GM21576 (cell line): ENCODE results near the gene KLHDC9.
"Not testable (repeated sequence)": the region's sequence is repeated elsewhere in the genome, so short reads cannot be mapped to it uniquely, and the experiment has no call there.

ENCODE experiments used
- ATAC-seq: cut with Tn5 transposase; IDR thresholded peaks from one replicate; pipeline ENCODE4 v1.9.1; 2021; ENCODE audit warnings: mild to moderate bottlenecking, moderate library complexity; ENCODE audit not compliant: unreplicated experiment

Gene KLHDC9, protein sequence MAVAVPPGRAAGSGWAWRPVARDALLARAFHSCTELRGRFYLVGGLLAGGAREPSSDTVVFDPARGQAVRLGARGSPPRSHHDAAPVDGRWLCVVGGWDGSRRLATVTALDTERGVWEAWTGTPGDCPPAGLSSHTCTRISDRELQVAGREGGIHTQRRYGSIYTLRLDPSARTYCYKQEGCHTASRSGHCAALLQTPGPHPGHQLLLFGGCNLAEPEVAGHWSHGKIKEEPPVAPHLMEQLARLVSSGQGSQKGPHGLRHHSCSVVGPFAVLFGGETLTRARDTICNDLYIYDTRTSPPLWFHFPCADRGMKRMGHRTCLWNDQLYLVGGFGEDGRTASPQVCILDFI

DNA sequence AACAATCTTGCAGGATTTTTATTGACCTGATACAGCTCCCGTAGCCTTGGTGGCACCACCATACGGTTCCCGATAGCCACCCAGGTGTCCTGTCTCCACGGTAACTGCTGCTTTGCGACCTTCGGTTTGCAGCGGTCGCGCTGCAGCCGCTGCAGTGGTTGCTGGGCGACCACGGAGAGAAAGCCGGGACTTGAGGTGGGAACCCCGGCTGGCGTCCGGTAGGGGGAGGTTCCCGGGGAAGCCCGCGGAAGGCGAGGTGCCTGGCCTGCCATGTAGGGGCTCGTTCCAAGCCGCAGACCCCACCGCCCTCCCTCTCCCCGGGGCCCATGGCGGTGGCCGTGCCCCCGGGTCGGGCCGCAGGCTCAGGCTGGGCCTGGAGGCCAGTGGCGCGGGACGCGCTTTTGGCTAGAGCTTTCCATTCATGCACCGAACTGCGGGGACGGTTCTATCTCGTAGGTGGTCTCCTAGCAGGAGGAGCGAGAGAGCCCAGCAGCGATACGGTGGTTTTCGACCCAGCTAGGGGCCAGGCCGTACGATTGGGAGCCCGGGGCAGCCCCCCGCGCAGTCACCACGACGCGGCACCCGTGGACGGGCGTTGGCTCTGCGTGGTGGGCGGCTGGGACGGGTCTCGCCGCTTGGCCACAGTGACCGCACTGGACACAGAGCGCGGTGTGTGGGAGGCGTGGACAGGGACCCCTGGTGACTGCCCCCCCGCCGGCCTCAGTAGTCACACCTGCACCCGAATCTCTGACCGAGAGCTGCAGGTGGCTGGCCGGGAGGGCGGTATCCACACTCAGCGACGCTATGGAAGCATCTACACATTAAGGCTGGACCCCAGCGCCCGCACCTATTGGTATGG lies at the start of gene KLHDC9:
Gene KLHDC9, plus strand, starts transcription at position 152 of the 859 bp plus-strand sequence. Its CDS starts 175 bp downstream, at position 327.
- ATAC-seq = peak; percentile 70

DNA sequence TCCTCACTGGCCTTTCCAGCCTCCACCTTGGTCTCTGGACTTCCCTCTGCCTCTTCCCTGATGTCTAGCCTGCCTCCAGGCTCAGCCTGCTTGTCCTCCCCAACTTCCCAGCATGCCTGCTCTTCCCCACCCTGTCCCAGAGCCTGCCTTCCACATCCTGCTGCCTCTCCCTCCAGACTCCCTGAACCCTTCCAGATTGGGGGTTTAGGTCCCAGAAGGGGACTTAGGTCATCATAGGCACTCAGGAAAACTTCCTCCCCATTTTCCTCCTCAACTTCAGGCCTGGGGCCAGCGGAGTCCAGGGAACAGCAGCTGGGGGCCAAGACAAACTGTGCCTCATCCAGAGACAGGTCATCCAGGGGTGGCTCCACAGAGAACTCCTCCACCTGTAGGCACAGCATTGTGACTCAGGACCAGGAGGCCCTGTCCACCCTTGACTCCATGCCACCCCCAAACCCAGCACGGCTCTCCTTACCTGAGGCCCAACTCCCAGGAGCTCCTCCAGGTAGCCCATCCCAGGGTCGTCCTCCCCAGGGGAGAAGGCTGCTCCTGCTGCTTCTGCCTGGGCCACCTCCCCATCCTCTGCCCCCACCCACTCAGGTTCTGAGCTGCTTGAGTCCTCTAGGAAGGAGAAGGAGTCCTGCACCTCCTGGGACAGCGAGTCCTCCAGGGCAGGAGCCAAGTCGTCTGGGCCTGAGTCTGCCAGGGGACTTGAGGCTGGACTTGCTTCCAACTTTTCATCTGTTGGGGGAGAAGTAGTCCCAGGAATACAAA lies 49.0 kb upstream of the KLHDC9 start:
- no peak for ATAC-seq

DNA sequence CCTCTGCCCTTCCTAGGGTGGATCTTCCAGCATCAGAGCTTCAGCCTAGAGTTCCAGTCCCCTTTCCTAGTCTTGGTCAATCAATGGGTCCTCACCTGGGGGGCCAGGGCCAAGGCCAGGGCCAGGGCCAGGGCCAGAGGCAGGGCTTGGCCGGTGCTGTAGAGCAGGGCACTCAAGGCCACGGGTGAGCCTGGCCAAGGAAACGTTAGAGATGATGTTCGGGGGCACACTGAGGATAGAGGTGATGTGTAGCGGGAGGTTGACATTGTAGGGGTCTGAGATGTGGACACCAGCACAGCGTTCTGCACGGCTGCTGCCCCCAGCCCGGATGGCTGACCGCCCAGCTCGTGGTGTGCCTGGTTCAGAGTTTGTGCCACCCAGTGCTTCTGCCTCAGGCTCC lies 46.9 kb upstream of the KLHDC9 start:
- no peak for ATAC-seq

- no peak for ATAC-seq
Observed at GRCh38 chr1:161052899-161053298, 45.3 kb upstream of the KLHDC9 start.

- no peak for ATAC-seq
Observed at GRCh38 chr1:161054232-161054631, 43.9 kb upstream of the KLHDC9 start.

- no peak for ATAC-seq
Observed at GRCh38 chr1:161054805-161055204, 43.4 kb upstream of the KLHDC9 start.

DNA sequence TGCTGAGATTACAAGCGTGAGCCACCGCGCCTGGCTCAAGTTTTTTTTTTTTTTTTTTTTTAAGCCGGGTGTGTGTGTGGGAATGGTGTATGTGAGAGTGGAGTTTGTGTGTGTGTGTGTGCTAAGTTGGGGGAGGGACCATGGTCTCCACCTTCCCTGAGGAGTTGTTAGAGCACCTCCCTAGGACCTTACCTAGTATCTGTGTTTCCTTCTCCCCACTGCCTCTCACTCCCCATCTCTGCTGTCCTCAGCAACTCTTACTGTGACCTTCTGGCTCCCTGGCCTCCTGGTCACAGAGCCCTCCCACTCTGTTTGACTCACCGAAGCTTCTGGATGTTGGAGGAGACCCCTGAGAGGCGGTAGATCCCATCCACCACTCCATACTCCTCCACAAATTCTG lies 38.9 kb upstream of the KLHDC9 start:
- ATAC-seq = no peak

- no peak for ATAC-seq
Observed at GRCh38 chr1:161061419-161061818, 36.7 kb upstream of the KLHDC9 start.

- ATAC-seq = not testable (repeated sequence)
Observed at GRCh38 chr1:161063936-161064335, 34.2 kb upstream of the KLHDC9 start.

DNA sequence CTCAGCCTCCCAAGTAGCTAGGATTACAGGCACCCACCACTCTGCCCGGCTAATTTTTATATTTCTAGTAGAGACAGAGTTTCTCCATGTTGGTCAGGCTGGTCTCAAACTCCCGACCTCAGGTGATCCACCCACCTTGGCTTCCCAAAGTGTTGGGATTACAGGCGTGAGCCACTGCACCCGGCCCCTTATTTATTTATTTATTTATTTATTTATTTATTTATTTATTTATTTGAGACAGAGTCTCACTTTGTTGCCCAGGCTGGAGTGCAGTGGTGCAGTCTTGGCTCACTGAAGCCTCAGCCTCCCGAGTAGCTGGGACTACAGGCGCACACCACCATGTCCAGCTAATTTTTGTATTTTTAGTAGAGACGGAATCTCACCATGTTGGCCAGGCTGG lies 32.5 kb upstream of the KLHDC9 start:
- ATAC-seq = not testable (repeated sequence)

GRCh38 chr1:161066694-161067093 lies 31.5 kb upstream of the KLHDC9 start:
- ATAC-seq = no peak

DNA sequence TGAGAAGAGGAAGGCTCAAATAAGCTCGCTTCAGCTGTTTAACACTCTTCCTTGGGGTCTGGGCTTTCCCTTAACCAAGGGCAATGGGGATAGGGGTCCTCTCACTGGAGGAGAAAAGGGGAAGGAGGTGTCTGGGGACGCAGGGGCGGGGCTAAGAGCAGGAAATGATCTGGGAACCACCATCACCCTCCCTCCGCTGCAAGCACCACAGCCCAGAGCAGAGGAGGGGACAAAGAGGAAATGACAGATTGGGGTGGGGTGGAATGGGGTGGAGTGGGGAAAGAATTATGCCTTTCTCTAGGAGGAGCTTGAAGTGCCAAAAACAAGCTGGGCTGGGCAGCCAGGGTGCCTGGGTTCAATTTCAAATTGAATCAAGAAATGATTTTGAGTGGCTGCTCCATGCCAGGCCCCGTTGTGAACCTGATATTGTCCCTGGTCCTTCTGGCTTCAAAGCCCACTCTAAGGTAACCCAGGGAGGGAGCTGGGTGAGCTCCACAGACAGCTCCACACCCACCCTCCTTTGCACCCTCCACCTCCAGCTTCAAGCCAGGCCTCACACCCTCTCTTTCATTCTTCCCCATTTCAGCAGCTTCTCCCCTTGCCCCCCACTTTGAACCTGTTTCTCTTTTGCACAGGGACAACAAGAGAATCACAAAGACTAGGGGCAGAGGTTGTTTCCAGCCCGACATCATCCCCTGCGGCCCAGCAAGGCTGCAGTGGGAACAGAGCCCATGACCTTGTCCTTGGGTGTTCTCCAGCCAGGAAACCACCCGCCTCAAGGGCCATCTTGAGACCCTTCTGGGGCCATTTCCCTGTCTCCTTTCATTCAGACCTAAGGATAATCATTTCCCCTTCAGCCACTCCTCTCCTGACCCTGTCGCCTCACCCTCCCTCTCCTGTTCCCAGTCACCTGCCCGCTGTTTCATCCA lies 29.6 kb upstream of the KLHDC9 start:
- peak; percentile 49 for ATAC-seq

DNA sequence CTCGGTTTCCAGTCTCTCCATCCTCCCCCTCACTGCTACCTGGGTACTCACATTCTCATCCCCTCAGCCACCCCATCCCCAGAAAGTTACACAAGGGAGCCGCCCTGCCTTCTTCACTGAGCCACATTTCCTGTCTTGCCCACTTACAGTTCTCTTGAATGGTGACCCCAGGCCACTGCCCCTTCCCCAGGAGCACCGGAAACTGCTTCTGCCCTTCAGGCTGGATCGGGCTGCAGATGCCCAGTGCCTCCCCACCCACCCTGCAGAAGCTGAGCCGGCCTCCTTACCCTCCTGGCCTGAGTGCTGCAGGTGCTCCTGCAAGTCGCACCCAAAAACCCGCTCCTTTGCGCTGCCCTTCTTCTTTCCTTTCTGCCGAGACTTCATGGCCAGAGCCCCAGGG lies 28.9 kb upstream of the KLHDC9 start:
- no peak for ATAC-seq

- ATAC-seq = peak; percentile 76
Observed at GRCh38 chr1:161069731-161070270, 28.4 kb upstream of the KLHDC9 start, which contains the start of gene ARHGAP30. TSS of gene ARHGAP30 (minus strand) at chr1:161069891. CDS start at chr1:161069624, 267 bp downstream.

GRCh38 chr1:161070761-161071160 lies 27.4 kb upstream of the KLHDC9 start:
- ATAC-seq = no peak

GRCh38 chr1:161071886-161072371 lies 26.2 kb upstream of the KLHDC9 start:
- ATAC-seq = no peak

DNA sequence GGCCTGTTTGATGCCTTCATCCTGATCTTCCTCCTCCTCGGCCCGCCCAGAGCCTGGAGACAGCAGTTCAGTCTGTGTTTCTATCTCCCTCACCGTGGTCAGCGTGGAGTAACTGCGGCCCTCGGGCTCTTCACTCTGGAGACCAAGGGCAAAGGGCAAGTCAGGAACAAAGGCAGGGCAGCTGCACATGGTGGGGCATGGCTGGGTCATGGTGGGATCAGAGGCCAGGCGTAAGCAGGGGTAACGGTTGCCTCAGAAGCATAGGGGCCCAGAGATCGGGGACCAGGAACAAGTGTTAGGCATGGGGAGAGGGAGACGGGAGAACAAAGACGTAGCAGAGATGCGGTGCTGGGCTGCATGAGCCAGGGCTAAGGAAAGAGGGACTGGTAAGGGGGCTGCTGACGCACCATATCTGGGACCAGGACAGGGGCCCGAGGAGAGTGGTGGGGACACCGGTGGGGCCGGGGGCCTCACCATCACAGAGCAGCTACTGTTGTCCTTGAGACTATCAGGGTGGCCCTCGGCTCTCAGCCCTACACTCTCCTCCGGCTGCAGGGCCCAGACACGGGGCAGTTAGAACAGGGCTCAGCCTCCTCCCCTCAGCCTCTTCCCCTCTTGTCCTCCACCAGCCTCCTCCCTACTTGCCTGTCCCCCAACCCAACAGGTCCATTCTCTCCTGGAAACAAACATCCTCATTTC lies 25.3 kb upstream of the KLHDC9 start:
- no peak for ATAC-seq

GRCh38 chr1:161073474-161074121 lies 24.6 kb upstream of the KLHDC9 start:
- ATAC-seq = no peak
